K562 (cell line): ENCODE results near the gene SUPT3H. TPM values are rescaled to one million over a fixed set of nuclear protein-coding genes. Genes with fewer than 3 reads are reported as not detected.

Experiments
- ATAC-seq: fragments of 200-7000 bp; cut with Tn5 transposase; 3 replicates; pipeline ENCODE4 v1.9.1; 2020; ENCODE audit warnings: moderate library complexity
- BruUV-seq: library from RNA; stranded (reverse); fragments of 400-500 nt; replicated peaks from 2 replicates; lab custom pipeline; 2021; lab: Mats Ljungman, UMichigan
- CTCF ChIA-PET: fragments of 300-600 bp; formaldehyde crosslinking; extraction: SDS; loops from one replicate; lab custom pipeline; 2021; ENCODE audit warnings: low intra/inter-chr PET ratio; lab: Yijun Ruan, JAX
- POLR2A ChIA-PET: fragments of 300-600, 350-650 bp; sonication (Branson Sonifier 250); formaldehyde crosslinking; extraction: SDS; loops from one replicate; lab custom pipeline; 2021; ENCODE audit warnings: antibody characterized with exemption, inconsistent platforms; lab: Yijun Ruan, JAX
- DNase-seq, 4 experiments: peaks; one replicate each; pipeline versions ENCODE4 v3.0.0 to v3.0.0-alpha.2; 2011 to 2018; ENCODE audit warnings: low spot score in 3 of 4, mixed read lengths in 3 of 4; ENCODE audit errors: extremely low read depth in 1 of 4
- FAIRE-seq: peaks from 2 replicates; lab custom pipeline; 2011; peaks lifted over from hg19 to GRCh38; lab: Jason Lieb, UNC
- H2AFZ ChIP-seq: 2 replicates; pipeline ENCODE4 v1.6.0; 2011; ENCODE audit warnings: low read depth, low read length, control low read depth, inconsistent platforms
- H3K27ac ChIP-seq: fragments of 200-600 bp; 3 replicates; pipeline ENCODE4 v1.8.0; 2011; ENCODE audit warnings: low read depth, mild to moderate bottlenecking, control low read depth, inconsistent platforms, low read length, moderate library complexity, mixed read lengths; ENCODE audit errors: extremely low read depth
- H3K27me3 ChIP-seq, 2 experiments: fragments of 300-600 bp in 1 of 2; 2 replicates in 1 of 2; 3 replicates in 1 of 2; pipeline versions ENCODE4 v1.6.0 to v1.8.0; 2011; ENCODE audit warnings: inconsistent platforms in 2 of 2, low read length in 2 of 2, mild to moderate bottlenecking in 1 of 2, mixed read lengths in 1 of 2, moderate library complexity in 1 of 2; ENCODE audit not compliant: control insufficient read depth in 2 of 2, insufficient read depth in 2 of 2
- H3K36me3 ChIP-seq: fragments of 300-600 bp; 3 replicates; pipeline ENCODE4 v1.8.0; 2011; ENCODE audit warnings: mild to moderate bottlenecking, low read length, inconsistent platforms; ENCODE audit not compliant: control insufficient read depth, insufficient read depth
- H3K4me1 ChIP-seq, 2 experiments: fragments of 200-600 bp in 1 of 2; replicated peaks in 1 of 2; 2 replicates in 1 of 2; 3 replicates in 1 of 2; pipeline versions ENCODE4 v1.5.1 to v1.8.0; 2011; ENCODE audit warnings: inconsistent platforms in 2 of 2, low read length in 2 of 2, mild to moderate bottlenecking in 1 of 2, mixed read lengths in 1 of 2, moderate library complexity in 1 of 2; ENCODE audit not compliant: control insufficient read depth in 2 of 2, insufficient read depth in 2 of 2
- H3K4me2 ChIP-seq: 2 replicates; pipeline ENCODE4 v1.6.1; 2011; ENCODE audit warnings: low read length, control low read depth, inconsistent platforms, mixed read lengths; ENCODE audit not compliant: insufficient read depth
- H3K4me3 ChIP-seq: fragments of 200-600 bp; sonication (generic), shearing (Covaris generic); 2 replicates; pipeline ENCODE4 v1.5.1; 2016; ENCODE audit warnings: control low read depth, inconsistent platforms
- H3K79me2 ChIP-seq: fragments of 200-600 bp; 3 replicates; pipeline ENCODE4 v1.8.0; 2011; ENCODE audit warnings: low read length, inconsistent platforms; ENCODE audit not compliant: control insufficient read depth, insufficient read depth
- H3K9ac ChIP-seq, 2 experiments: 2 replicates each; pipeline versions ENCODE4 v1.6.0 to v1.6.1; 2011; ENCODE audit warnings: low read depth in 2 of 2, low read length in 2 of 2, control low read depth in 1 of 2, inconsistent platforms in 1 of 2, mild to moderate bottlenecking in 1 of 2, mixed read lengths in 1 of 2; ENCODE audit not compliant: insufficient read depth in 1 of 2
- H3K9me1 ChIP-seq: one replicate; pipeline ENCODE4 v1.6.0; 2011; ENCODE audit warnings: inconsistent platforms, mild to moderate bottlenecking, low read length, moderate library complexity; ENCODE audit not compliant: control insufficient read depth, insufficient read depth
- H3K9me3 ChIP-seq: replicated peaks from 2 replicates; pipeline ENCODE4 v1.5.1; 2011; ENCODE audit warnings: low read depth, low read length, inconsistent platforms; ENCODE audit not compliant: control insufficient read depth, insufficient read depth
- H4K20me1 ChIP-seq: replicated peaks from 2 replicates; pipeline ENCODE4 v1.6.1; 2011; ENCODE audit warnings: low read length, inconsistent platforms, mixed read lengths; ENCODE audit not compliant: control insufficient read depth, insufficient read depth
- BRCA1 ChIP-seq, 2 experiments: fragments of 450-650 bp in 1 of 2; sonication (generic) in 1 of 2; formaldehyde crosslinking in 1 of 2; IDR thresholded peaks; 2 replicates each; pipeline versions ENCODE4 v1.5.0 to v1.6.1; 2017 to 2020; ENCODE audit warnings: mild to moderate bottlenecking in 1 of 2, missing genetic modification reagents in 1 of 2
- NFE2 ChIP-seq: IDR thresholded peaks from 2 replicates; pipeline ENCODE4 v1.6.1; 2014; ENCODE audit warnings: antibody characterized with exemption, low read depth
- WGBS: fragments of 100-300 bp; shearing (Covaris generic); methylation state at CpG from one replicate; pipeline ENCODE4 v1.1.6; 2016; ENCODE audit warnings: low coverage, mixed read lengths; ENCODE audit not compliant: insufficient coverage; ENCODE audit errors: missing lambda C conversion rate; 5-methylcytosine and 5-hydroxymethylcytosine counted together
- in situ Hi-C: fragments of 300-500 bp; cut with MboI; formaldehyde crosslinking; loops from 4 replicates; pipeline ENCODE4 v1.15.0; 2018; ENCODE audit warnings: inconsistent platforms, mixed read lengths
- intact Hi-C: fragments of 100-400 bp; cut with micrococcal nuclease; formaldehyde crosslinking; loops from 2 replicates; pipeline ENCODE4 v1.14.2; 2022
- polyA plus RNA-seq, 8 experiments: library from polyadenylated mRNA; depleted of rRNA in 4 of 8; stranded (reverse) in 5 of 8; unstranded in 3 of 8; fragments of >200 nt; fragmentation: Nextera tagmentation in 2 of 8; fragmentation: Illumina TruSeq in 1 of 8; extraction: Ambion mirVana in 2 of 8; extraction: Trizol in 1 of 8; gene quantifications; 2 replicates each; pipeline versions ENCODE4 v1.2.1 to v1.2.3, GENCODE V29; 2011 to 2014; ENCODE audit warnings: inconsistent platforms in 1 of 8, missing spikeins in 1 of 8
- total RNA-seq, 7 experiments: library from RNA; depleted of rRNA in 6 of 7; stranded (reverse); fragments of >200 nt in 6 of 7; fragmentation: Illumina TruSeq in 2 of 7; extraction: Trizol in 2 of 7; gene quantifications; 2 replicates each; pipeline versions ENCODE4 v1.2.1 to v1.2.3, GENCODE V29; 2011 to 2021; ENCODE audit warnings: low replicate concordance in 1 of 7
- TF ChIP-seq, protein P1 (sequence below): fragments of 450-650 bp; formaldehyde crosslinking; IDR thresholded peaks from 2 replicates; pipeline ENCODE4 v1.4.0; 2020; ENCODE audit warnings: mild to moderate bottlenecking, moderate library complexity

SUPT3H gene
- total and polyA plus RNA-seq, 9 of the 15 experiments (the other 6 are each of a cell fraction or from before 2014, with no cell fraction given), result 7.2 to 16.3 (median 11.9) TPM

DNA sequence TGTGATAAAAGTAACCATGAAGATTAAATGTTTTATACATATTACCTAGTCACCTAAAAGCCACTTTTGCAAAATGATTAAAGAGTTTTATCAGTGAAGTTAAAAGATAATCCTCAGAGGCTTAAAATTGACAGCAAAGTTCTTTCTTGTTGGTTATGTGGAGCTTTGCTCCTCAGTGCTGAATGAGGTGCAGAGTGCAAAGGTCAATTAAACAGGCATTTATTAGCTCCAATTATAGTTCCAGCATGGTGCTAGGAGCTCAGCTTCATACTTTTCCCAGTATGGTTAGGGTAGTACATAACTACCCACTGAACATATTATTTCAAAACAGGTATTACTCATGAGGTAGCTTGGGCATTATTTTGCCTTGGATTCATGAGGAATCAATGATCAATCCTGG, 463.6 kb downstream of the SUPT3H start:
- no peak overlapping the region for H3K9ac ChIP-seq
- ChIA-PET POLR2A (interaction anchor here (1.0 kb wide), 1 partner anchor 14 kb away, joined by 3 read pairs; no protein-coding TSS in a partner anchor), CTCF (no interaction called here)
- DNase-seq (no peak), FAIRE-seq (no peak), ATAC-seq (no peak)
- H3K27me3 ChIP-seq, result no peaks in the 10 kb centered on the region
- no peaks in the 10 kb centered on the region for H3K9me1 ChIP-seq
- no peak overlapping the region for H3K4me2 ChIP-seq
- no peaks in the 10 kb centered on the region for H3K79me2 ChIP-seq
- in situ Hi-C loops (no loop called here), intact Hi-C loops (no loop called here)
- no peaks in the 10 kb centered on the region for H4K20me1 ChIP-seq
- H3K36me3 ChIP-seq, result no peaks in the 10 kb centered on the region
- no peak overlapping the region for H3K27ac ChIP-seq
- H3K4me1 ChIP-seq, result no peaks in the 10 kb centered on the region
- no peak overlapping the region for H3K4me3 ChIP-seq
- H3K9me3 ChIP-seq, result no peaks in the 10 kb centered on the region
- TF ChIP-seq, protein P1, sequence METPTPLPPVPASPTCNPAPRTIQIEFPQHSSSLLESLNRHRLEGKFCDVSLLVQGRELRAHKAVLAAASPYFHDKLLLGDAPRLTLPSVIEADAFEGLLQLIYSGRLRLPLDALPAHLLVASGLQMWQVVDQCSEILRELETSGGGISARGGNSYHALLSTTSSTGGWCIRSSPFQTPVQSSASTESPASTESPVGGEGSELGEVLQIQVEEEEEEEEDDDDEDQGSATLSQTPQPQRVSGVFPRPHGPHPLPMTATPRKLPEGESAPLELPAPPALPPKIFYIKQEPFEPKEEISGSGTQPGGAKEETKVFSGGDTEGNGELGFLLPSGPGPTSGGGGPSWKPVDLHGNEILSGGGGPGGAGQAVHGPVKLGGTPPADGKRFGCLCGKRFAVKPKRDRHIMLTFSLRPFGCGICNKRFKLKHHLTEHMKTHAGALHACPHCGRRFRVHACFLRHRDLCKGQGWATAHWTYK (CRISPR knock-in tag), result no peak
- H2AFZ ChIP-seq, result no peak overlapping the region
- BruUV-seq, result no TSS peak

DNA sequence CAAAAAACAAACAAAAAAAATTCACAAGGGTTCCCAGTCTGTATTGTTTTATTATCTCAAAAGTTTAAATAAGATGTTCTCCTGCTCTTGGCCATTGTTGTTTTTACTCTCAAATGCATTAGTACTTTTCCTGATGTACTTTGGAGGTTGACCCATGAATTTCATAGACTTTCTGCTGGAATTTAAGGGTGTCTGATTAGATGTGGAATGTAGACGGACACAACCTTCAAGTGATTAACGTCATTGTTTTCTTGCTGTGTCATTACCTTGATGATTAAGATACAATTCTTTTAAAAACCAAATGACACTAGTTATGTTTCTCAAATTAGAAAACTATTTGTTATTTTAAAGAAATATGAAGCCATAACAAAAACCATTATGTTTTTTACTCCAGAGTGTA, 471.0 kb downstream of the SUPT3H start:
- DNase-seq, result no peak
- H3K9me1 ChIP-seq, result no peaks in the 10 kb centered on the region
- in situ Hi-C loops (no loop called here), intact Hi-C loops (no loop called here)
- H4K20me1 ChIP-seq, result no peaks in the 10 kb centered on the region
- FAIRE-seq, result no peak
- no TSS peak for BruUV-seq
- no peak overlapping the region for H3K27ac ChIP-seq
- no peak overlapping the region for H2AFZ ChIP-seq
- POLR2A ChIA-PET, result no interaction called here
- no peak overlapping the region for H3K9ac ChIP-seq
- WGBS, result 19% methylated on average over 2 of the region's 2 CpGs
- ATAC-seq, result no peak
- CTCF ChIA-PET, result no interaction called here
- no peak overlapping the region for H3K4me3 ChIP-seq
- no peaks in the 10 kb centered on the region for H3K36me3 ChIP-seq
- H3K4me2 ChIP-seq, result no peak overlapping the region
- TF ChIP-seq NFE2 (peak; percentile 42; the same call in 1 of the 2 replicates), BRCA1 (IDR thresholded peaks at IDR 0.05) (no peak), BRCA1 (CRISPR knock-in tag; IDR thresholded peaks at IDR 0.05) (no peak)
- H3K9me3 ChIP-seq, result no peaks in the 10 kb centered on the region
- no peaks in the 10 kb centered on the region; a peak in 1 of 5 replicates for H3K4me1 ChIP-seq
- no peaks in the 10 kb centered on the region for H3K79me2 ChIP-seq
- no peaks in the 10 kb centered on the region for H3K27me3 ChIP-seq
